ENCODE results near the gene SPOCK2.

SPOCK2 gene

DNA sequence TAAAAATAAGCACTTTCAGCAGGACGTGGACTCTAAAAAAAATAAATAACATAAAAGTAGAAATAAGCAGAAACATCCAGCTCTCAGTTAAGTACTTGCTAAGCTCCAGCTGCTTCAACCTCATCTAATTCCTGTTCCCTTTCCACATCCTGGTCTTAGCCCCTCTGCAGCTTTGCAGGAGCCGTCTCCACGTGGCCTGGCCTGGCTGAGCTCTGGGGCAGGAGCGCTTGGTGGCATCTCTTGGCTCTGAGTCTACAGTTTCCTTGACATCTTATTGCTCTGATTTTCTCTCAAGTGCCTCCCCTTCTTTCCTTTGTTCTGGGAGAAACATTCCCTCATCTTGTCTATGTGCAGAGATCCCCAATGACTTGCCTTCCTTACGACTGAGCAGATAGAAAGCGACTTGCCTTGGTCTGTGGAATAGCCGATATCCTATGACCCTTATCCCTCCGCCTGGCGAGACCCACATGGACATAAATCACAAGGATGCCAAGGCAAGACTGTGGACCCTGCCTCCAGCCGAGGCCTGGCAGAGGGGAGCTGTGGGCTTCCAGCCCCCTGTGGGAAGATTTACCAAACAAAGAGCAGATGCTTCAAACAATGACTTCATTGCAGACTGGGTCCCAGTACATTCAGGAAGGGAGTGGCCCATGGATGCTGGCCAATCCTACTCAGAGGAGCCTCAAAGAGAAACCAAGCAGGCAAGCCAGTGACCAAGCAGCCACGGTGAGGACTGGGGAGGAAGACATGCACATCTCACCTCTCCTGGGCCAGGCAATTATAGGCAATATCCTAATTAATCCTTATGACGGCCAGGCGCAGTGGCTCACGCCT is 61.9 kb downstream of the SPOCK2 start:
- peak; percentile 16 for DNase-seq

DNA sequence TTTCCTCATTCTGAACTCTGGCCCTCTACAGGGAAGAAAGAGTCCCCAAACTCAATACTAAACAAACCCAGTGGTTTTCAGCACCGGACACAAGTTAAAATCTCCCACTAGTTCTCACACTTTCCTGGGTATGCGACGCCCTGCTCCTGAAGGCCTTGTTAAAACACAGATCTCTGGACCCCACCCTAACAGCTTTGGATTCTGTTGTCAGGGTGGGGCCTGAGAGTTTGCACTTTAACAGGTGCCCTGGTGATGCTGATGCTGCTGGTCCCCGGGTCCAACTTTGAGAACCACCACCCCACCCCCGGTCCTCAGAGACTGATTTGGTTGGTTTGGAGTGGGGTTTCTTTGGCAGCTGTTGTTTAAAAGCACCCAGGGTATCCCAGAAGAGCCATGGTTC is 62.5 kb downstream of the SPOCK2 start:
- no peak for DNase-seq

DNA sequence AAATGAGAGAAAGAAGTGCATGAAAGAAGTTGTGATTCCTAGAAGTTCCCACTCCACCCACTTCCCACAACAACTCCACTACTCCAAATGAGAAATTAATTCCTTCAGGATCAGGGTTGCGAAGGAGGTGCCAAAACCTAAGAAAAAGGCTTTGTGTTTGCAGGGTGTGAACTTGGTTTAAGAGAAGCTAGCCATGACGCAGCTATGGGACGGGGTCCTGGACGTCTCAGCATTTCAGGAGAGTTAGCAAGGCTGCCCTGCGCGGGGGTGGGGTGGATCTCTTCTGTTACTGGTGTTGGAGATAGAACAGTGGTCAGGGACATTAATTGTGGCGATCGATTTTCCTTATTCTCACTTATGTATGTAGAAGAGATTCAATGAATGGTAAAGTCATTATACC is 63.0 kb downstream of the SPOCK2 start:
- no peak for DNase-seq

DNA sequence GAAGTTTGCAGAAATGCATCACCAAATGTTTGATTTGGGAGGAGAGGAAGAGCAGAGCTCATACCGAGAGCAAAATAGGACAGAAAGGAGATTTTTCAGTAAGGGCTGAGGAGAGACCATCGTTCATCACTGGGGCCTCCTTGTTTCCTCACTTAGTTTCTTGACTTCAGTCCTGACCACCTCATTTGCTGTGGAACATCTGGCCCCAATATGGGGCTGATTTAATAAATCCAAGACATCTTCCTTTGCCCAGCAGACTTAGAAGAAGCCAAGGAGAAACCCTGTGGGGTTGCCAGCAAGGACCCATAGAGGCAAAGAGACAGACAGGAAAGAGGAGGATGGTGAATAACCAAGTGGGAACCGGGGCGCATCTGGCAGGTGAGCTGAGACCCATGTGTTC is 63.8 kb downstream of the SPOCK2 start:
- no peak for DNase-seq

DNA sequence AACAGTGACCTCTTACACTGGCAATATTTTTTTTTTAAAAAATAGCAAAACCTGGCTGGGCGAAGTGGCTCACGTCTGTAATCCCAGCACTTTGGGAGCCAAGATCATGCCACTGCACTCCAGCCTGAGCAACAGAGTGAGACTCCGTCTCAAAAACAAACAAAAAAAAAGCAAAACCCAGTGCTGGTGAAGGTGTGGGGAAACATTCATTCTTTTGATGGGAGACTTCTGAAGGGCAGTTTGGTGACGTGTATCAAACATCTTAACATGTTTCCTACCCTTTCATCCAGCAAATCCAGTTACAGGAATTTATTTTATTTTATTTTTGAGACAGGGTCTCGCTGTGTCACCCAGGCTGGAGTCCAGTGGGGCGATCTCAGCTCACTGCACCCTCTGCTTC is 66.1 kb downstream of the SPOCK2 start:
- no peak for DNase-seq

DNA sequence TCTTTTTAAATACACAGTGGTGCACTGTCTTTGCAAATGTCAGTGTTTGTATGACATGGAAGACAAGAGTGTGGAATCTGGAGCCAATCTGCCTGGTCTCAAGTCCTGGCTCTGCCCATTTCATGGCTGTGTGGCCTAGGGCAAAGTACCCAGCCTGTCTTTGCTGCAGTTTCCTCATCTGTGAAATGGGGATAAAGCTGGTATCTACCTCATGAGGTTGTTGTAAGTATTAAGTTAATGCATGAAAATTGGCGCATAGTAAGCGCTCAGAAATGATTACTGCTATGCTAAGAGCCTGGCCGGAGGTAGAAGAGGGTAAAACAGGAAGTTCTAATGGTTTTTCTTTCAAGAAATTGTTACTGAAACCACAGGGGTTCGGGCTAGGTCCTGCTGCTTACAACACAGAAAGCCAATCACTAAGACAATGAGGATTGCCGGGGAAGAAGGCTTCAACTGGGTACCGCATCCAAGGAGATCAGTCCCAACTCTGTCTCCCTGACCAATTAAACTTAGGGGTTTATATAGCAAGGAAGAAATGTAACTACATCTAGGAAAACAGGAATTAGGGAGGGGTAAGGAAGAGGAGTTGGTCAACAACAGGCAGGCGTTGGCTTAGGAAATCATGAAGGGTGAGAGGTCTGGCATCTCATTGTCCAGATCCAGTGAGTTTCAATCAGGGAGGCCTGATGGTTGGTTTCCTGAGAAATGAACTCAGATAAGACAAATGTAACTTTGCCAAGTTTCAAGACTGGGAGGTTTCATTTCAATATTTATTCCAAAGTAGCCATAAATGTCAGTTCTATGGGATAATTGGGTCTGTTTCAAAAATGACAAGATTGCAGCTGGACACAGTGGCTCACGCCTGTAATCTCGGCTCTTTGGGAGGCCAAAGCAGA is 67.2 kb downstream of the SPOCK2 start:
- no peak for DNase-seq

DNA sequence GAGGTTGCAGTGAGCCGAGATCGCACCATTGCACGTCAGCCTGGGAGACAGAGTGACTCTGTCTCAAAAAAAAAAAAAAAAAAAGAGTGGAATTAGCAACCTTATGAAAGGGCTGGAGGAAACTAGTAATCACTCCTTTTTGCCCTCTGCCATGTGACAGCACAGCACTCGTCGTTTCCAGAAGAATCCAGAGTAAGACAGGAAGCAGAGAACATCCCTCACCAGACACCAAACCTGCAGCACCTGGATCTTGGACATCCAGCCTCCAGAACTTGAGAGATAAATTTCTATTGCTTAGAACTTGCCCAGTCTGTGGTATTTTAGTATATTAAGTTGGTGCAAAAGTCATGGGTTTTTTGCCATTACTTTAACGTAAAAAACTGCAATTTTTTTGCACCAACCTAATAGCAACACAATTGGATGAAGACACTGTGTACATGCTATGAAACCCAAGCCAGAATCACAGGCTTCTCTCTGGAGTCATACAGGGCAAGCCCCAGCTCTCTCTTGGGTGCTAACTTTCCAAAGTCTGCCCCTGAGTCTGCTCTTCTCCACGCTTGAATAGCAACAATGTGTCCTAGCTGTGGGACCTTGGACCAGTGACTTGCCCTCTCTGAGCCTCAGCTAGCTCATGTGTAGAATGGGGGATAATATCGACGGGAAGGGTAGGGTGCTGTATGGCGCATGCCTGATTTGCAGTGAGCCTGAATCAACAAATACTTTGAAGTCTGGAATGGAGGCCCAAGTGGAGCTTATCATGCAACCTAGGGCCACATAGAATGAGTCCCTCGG is 69.1 kb downstream of the SPOCK2 start:
- no peak for DNase-seq

DNA sequence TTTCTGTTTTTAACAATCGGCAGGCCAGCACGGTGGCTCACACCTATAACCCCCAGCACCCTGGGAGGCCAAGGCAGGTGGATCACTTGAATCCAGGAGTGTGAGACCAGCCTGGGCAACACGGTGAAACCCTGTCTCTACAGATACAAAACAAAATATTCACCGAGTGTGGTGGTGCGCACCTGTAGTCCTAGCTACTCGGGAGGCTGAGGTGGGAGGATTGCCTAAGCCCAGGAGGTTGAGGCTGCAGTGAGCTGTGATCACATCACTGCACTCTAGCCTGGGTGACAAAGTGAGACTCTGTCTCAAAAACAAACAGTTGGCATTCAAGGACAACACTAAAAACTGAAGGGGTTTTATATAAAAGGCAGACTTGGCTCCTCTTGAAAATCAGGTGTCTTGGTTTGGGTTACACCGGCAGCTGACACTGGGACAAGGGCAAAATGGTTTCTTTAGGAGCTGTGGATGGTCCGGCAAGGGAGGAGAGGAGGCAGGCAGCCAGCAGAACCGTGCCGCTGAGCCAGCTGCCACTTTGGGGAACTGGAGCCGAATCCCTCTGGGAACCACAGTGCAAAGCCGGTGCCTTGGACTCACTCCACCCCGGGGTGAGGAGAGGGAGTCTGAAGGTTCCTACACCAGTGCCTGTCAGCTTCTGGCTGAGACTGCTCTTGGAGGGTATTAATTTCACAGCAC is 71.6 kb downstream of the SPOCK2 start:
- DNase-seq = no peak

DNA sequence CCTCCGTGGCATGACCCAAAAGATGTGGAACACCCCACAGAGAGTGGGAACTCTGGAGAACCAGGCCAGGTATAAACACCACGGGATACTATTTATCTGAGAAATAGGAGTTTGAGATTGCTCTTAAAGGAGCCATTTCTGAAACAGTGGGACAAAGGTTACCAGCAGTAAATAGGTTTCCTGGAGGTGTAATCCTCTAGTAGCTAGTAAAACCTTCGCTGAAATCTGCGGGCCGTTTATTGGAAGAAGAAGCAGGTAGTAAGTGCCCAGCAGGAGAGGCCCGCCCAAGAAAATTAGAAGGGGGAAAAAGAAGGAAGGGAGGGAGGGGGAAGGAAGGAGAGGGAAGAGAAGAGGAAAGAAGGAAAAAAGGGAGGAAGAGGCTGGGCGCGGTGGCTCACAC is 72.5 kb downstream of the SPOCK2 start:
- no peak for DNase-seq

DNA sequence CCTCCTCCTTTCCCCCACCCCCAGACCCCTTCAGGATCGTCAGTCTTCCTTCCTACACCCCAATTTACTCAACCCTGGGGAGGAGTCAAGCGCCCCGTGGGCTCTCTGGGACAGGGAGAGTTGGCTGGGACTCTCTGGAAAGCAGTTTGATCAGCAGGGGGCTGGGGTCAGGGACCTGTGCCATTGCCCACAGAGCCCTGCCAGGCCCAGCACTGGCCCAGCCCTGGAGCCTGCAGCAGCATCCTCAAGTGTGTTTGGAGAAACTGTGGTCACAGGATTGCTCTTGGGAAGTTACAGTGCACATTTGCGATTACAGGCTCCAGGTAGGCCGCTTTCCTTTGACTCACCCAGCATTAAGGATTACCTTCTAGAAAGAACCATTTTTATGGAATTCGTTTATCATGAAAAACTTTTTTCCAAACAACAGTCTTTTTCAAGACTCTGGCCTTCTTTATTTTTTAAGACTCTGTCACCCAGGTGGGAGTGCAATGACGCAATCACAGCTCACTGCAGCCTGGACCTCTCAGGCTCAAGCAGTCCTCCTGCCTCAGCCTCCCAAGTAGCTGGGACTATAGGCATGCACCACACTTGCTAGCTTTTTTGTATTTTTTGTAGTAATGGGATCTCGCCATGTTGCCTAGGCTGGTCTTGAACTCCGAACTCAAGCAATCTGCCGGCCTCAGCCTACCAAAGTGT is 73.4 kb downstream of the SPOCK2 start:
- DNase-seq = no peak

DNA sequence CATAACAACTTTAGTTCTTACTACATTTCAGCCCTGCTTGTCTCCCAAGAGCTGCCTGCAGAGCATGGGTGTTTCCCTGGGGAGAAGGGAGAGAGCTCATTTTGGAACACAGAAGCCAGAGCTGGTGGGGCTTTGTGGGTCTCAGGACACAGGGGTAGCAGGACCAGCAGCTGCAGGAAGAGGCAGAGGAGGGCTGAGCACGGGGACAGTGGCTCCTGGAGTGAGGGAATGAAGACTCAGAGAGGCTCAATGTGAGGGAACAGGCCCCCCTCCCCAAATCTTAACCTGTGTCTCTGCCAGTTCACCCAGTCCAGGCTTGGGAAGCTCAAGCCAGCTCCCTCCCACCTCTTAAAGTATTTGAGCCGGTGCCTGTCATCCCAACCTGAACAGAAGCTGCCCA is 74.2 kb downstream of the SPOCK2 start:
- no peak for DNase-seq

DNA sequence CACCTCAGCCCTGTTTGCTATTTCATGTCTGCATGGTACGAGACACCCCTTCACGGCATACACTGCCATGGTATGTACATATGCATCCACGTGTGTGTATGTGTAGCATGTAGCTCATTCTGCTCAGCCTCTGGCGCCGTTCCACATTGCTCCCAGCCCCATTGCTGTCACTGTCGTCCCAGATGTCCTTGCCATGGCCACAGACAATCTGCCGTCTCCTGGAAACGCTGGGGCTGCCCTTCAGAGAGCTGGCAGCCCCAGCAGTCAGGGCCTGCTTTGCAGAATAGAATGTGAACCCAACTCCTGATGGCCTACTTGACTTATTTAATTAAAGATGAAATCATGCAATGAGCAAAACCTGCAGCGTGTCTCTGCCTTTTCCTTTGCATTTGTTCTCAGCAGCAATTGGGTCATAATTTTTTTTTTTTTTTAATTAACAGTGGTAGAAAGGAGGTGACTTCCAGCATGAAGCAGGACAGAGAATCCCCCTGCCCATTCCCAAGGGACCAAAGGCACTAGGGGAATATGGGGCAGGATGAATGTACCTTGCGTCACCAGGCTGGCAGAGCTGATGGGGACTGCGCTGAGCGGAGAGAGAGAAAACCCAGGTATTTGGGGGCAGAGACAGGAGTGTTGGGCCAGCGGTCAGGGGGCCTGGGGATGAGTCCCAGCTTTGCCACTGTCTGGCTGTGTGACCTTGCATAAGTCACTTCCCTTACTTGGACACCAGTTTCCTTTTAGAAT is 75.0 kb downstream of the SPOCK2 start:
- no peak for DNase-seq

DNA sequence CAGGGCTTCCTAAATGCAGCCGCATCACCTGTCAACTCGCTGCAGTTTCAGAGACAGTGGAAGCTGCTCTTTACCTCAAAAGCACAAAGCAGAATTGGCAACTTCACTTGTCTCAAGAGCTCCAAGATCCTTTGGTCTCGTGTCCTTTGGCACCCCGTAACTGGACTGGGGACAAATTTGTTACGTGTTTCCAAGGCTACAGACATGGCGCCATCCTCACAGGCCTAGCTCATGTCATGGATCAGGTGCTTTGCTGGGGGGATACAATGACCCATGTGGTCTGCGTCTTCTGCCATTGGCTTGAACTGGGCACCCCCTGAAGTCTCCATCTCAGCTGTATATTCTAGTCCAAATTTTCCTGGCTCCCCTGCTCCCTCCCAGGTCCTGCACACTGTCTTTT is 75.6 kb downstream of the SPOCK2 start:
- no peak for DNase-seq

DNA sequence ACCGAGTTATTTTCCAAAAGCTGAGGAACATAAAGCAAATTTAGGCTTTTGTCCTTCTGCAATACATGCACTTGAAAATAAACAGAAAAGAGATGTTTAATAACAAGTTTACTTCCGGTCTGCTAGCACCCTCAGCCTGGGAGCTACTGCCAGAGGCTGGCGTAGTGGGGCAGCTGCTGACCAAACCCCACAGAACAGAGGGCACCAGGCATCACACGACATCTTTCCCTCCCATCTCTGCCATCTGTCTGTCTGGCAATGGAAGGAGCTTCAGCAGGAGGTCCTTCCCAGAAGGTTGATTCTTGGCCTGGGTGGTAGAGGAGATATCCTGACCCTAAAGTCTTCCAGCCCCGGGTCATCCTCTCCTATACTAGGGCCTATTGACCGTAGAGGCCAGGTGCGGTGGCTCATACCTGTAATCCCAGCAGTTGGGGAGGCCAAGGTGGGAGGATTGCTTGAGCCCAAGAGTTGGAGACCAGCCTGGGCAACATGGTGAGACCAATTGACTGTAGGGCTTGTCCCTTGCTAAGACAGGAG is 76.3 kb downstream of the SPOCK2 start:
- DNase-seq = no peak

DNA sequence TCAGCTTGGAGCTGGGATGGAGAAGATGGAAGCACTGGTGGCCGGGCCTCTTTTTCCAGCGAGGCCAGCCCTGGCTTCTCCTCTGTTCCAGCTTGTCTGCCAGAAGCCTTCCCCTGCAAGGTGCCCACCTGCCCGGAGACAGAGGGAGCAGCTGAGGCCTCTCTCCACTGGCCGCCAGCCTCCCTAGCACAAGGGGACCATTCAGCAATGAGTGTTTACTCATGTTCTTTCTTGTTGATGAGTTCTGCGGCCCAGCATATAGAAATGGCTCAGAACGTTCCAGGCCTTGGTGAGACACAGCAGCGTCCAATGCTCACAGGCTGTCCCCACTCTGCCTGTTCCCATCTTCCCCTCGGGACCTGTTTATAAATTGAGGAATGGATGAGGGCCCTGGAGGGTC is 76.9 kb downstream of the SPOCK2 start:
- no peak for DNase-seq

DNA sequence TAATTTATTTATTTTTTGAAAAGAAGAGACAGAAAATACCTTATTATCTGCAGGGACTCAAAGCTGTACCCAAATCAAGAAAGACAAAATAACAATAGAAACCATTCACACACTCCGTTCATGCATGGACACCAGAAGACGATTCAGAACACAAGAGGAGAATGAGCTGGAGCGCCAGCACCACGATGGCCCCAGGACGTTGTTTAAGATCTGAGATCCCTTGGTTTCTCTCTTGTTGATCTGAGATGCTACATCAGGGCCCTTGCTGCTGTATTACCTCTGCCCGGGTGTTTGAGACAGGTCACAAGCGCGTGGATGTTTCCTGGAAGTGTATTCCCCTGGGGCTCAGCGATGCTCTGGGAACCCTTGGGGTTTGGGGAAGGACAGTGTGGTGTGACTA is 77.3 kb downstream of the SPOCK2 start:
- DNase-seq = no peak

DNA sequence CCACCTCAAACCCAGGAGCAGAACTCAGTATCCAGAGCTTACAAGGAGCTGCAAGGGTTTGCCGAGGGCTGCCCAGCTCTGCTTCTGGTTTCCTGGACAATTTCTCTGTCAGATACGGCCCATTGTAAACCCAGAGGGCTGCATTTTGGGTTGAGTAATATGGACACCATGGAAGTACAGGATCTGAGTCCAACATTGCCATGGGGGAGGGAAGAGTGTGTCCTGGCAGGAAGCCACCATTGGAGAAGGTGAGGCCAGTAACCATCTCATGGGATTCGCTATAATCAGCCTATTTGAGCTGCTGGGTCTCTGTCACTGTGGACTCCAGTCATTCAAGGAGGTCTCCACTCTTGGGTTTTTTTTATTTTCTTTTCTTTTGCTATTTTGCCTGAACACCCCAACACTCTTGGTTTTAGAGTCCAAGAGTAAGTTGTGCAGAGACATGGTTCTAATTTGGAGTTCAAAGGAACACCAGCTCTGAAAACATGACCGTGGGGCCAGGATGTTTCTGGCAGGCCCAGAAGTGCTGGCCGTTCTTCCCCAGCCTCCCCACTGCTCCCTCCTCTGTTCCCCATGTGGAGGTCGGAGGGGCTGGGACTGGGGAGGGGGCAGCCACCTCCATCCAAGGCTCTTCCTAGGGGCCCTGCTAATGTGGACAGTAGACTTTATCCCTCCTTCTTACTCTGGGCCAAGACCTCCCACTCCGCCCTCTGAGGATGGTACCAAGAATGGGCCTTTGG is 77.9 kb downstream of the SPOCK2 start:
- no peak for DNase-seq

DNA sequence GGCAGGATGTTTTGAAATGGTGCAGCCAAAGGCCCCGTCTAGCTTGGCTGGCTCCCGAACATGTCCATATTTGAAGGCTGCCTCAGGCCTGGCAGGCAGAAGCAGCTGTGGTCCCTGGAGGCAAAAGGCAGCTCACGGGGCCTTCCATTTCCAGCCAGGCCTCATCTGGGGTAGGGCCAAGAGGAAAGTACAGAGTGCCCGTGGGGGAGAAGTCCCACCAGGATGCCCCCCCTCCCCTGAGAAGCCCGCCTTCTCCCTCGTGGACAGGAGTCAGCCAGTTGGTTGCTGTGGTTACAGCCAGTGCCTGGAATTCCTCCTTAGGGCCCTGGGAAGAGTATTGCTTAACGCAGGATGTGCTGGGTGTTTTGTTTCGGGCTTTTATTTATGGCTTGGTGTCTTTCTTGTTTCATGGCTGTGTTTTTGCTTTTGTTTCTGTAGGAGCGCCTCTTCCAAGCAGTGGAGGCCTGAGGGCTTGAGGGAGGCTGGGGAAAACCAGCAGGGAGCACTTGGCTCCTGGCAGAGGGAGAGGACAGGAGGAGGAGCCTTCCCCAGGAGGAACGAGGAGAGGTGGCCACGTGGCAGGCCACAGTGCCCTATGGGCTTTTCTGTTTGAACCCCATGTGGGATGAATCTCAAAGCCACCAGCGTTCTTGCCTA is 78.8 kb downstream of the SPOCK2 start:
- DNase-seq = peak; percentile 93

DNA sequence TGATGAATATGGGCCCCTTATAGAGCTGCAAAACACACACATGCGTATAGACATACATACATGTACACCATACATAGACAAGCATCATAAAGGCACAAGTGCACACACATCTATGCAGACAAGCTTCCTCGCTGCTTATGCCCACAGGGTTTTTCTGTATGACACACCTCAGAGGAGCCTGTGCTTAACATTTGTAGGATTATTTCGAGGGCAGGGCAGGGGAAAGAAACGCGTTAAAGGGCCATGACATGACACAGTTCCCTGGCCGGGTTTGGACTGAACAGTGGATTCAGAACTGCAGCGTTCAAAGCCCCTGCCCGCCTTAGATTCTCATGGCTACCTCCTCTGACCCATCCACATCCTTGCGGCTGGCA is 79.3 kb downstream of the SPOCK2 start:
- DNase-seq = no peak
